Fibroblast of the conjunctiva (primary cell): ENCODE results near the gene LRR1.
"Not testable (repeated sequence)": the region's sequence is repeated elsewhere in the genome, so short reads cannot be mapped to it uniquely, and the experiment has no call there.

Experiments
- DNase-seq: peaks from one replicate; pipeline ENCODE4 v3.0.0-alpha.2; 2010; ENCODE audit warnings: low read depth

Gene LRR1

GRCh38 chr14:49586673-49587460 is 11.9 kb upstream of the LRR1 start:
- peak; percentile 62 for DNase-seq

DNA sequence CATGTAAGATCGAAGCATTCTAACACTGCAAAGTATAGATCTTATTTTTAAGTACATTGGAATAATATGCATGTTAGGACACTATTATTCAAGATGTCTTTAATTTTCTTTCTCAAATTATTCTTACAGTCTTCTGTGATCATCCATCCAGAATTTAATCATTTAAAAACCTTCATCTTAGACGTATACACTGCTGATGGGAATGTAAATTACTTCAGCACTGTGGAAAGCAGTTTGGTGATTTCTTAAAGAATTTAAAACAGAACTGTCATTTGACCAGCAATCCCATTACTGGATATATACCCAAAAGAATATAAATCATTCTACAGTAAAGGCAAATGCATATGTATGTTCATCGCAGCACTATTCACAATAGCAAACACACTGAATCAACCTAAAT is 9.4 kb upstream of the LRR1 start:
- DNase-seq: no peak

DNA sequence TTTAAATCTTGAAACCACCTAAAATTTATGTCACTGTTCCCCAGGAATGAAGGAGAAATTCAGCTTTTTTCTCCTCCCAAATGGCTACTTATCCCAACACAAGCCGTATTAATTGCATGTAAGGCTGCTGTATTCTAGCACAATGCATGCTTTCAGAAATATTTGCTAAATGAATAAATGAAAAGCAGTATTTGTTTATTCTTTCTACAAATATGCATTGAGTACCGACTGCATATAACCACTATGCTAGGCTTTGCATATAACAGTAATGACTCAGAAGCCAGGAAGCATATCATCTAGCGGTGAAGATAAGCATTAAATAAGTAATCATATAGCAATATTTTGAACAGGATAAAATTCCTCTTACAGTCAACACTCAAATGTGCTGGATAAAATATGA is 5.7 kb upstream of the LRR1 start:
- DNase-seq: no peak

DNA sequence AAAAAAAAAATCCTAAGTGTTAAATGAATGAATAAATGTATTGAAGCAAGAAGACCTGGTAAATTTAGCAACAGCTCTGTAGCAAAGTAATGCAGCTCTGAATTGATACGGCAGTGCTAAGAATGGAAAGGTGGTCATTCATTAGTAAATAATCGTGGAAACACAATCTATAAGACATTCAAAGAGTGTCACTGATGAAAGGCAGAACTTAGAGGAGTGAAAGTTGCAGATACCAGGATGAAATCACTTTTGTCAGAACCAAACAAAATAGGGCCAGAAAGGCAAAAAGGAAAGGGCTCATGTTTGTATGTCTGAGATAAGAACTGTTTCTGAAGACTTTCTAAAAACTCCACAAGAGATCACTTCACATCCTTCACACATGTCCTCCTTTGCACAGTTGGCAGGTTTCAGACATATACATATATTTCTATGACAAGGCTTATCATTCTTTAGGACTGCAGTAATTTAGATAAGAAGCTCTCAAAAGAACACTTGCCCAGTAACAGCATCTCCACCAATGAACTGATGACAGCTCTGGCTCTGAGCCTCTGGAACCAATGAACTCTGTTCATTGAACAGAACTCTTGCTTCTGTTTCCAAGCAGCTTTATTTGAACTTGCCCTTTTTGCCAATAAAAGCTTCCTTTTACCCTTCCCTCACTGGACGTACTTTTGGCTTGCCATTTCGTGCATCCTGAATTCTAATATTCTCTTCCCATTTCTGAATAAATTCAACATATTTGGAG is 4.2 kb upstream of the LRR1 start:
- no peak for DNase-seq

DNA sequence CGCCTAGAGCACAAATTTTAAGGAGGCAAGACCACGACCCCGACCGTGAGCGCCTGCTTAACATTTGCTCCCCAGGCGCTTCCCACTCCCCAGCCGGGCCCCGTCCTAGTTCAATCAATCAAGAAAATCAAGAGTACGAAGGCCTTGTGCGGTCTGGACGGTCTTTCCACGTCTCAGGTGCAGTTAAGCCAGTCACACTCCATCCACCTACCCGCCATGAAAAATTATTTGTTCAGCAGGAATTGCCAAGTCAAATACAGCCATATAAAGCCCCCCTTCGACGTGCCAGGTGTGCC is 603 bp upstream of the LRR1 start:
- no peak for DNase-seq

DNA sequence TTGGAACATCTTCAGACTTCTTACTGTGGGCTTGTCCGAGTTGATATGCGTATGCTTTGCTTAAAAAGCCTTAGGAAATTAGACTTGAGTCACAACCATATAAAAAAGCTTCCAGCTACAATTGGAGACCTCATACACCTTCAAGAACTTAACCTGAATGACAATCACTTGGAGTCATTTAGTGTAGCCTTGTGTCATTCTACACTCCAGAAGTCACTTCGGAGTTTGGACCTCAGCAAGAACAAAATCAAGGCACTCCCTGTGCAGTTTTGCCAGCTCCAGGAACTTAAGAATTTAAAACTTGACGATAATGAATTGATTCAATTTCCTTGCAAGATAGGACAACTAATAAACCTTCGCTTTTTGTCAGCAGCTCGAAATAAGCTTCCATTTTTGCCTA is 8.8 kb downstream of the LRR1 start:
- no peak for DNase-seq

DNA sequence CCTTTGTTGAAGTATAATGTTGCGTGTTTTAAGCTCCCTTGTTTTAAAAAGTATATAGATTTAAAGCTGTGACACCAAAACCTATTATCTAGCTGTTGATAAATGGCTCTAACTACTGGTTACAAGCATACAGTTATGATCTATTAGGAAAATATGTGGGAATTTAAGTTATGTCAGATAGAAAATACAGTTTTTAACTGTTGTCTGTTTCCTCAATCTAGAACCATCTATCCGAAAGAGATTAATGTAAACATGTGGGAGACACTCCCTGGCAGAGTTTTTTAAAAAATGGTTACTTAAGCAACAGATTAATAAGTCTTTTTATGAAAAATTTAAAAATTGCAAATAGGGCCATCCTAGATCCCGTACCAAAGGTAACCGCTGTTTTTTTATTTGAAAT is 13.5 kb downstream of the LRR1 start:
- DNase-seq: no peak

GRCh38 chr14:49612671-49613070 is 13.9 kb downstream of the LRR1 start:
- no peak for DNase-seq

GRCh38 chr14:49614196-49614595 is 15.5 kb downstream of the LRR1 start:
- no peak for DNase-seq

DNA sequence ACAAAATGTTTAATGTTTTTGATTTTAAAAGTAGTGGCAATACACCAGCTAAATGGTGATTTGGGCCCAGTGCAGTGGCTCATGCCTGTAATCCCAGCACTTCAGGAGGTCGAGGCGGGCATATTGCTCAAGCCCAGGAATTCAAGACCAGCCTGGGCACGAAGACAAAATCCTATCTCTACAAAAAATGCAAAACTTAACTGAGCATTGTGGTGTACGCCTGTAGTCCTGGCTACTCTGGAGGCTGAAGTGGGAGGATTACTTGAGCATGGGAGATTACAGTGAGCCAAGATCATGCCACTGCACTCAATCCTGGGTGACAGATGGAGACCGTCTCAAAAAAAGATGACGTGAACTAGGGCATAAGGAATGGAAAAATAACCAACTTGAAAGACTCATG is 17.0 kb downstream of the LRR1 start:
- DNase-seq: no peak

- no peak for DNase-seq
Observed at GRCh38 chr14:49617852-49618519, 19.2 kb downstream of the LRR1 start.

- DNase-seq: not testable (repeated sequence)
Observed at GRCh38 chr14:49619273-49619672, 20.5 kb downstream of the LRR1 start.

DNA sequence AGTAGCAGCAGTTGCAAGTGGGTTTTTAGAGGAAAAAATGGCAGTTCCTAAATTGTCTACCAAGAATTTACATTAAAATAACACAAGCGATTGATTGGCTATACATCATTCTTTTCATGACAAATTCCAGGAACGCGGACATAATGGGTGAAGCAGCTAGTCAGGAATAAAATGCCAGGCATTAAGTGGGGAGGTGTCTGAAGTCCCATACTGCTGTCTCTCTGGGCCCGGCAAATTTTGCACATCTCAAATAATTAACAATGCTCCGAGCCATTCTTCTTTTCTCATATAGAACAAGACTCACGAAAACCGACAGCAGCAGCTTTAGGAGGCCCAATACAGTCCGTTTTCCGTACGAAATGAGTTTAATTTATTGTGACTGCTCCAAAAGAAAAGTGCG is 21.0 kb downstream of the LRR1 start:
- DNase-seq: no peak

- peak; percentile 97 for DNase-seq
Observed at GRCh38 chr14:49620182-49621113, 21.7 kb downstream of the LRR1 start, which contains the start of the genes MGAT2 and RPL36AL. Gene MGAT2, plus strand, starts transcription at chr14:49620799. Its CDS starts 470 bp downstream, at chr14:49621269. Gene RPL36AL, minus strand, starts transcription at chr14:49620626. Its CDS starts 1,522 bp downstream, at chr14:49619104.

GRCh38 chr14:49621114-49621881 is 22.6 kb downstream of the LRR1 start:
- no peak for DNase-seq

GRCh38 chr14:49622022-49622607 is 23.4 kb downstream of the LRR1 start:
- DNase-seq: no peak

- DNase-seq: no peak
Observed at GRCh38 chr14:49623387-49623786, 24.6 kb downstream of the LRR1 start.

DNA sequence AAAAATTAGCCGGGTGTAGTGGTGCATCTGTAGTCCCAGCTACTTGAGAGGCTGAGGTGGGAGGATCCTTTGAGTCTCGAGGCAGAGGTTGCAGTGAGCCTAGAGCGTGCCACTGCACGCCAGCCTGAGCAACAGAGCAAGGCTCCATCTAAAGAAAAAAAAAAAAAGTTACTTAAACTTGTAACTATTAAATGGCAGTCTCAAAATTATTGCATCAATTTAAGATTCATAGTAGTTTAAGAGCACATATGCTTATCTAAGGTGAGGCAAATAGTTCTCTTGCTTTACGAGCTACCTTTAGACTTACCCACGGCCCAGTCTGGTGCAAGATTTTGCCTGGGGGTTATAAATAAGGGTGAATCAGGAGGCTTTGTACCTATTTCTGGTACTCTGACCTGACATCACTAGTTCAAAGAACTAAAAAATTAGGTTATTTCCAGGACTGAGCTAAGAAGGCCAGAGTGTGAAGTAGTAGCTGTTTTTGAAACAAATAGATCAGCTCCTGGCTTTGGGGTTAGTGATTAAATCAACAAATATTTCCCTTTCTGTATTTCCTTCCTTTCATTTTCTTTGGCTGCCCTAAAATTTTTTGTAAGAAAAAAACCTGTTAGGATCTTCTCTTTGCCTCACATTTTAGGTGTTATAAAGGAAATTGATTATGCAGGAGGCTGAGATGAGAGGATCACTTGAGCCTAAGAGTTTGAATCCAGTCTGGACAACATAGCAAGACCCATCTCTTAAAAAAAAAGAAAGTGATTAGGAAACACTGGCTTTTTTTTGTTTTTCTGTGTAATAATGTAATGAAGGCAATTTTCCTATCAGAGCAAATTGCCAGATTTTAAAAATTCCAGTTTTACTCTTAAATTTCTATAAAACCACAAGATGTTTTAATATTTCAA is 25.4 kb downstream of the LRR1 start:
- DNase-seq: no peak

DNA sequence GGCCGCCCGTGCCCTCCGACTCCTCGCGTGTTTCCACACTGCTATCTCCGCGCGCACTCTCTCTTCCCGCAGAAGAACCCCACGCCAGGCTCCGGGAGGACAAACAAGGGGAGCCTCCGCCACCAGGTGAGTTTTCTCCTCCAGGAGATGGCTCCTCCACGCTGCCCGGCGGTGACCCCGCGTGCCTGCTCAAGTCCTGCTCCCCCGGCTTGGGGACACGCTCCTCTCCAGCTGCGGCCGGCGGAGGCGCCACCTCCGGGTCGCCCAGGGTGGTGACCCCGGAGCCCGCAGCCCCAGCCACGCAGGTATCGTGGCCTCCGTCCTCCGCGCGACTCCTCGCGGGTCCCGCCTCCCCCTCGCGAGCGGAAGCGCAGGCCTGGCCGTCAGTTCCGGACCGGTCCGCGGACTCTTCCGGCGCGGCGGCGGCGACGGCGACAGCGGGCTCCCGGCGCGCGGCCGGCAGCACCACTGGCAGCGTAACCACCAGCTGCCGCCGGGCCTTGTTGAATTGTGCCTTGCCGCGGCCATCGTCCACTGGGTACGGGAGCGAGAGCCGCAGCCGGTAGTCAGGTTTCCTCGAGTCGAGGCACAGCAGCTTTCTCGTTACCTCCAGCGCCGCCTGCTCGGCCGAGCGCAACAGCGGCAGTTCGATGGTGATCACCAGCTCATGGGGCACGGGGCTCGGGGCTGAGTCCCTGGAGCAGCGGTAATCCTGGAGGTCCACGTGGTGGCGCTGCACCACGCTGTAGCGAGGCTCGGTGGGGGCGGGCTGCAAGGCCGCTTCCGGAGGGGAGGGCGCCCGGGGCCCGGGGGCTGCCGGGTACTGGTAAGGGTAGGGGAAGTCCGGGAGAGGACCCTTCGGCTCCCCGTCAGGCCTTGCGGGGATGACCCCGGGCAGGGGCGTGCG is 35.2 kb downstream of the LRR1 start:
- peak; percentile 95 for DNase-seq
